ENCODE measurements around the gene ANXA2.
"Not testable (repeated sequence)": the region's sequence is repeated elsewhere in the genome, so short reads cannot be mapped to it uniquely, and the experiment has no call there.

Gene ANXA2

GRCh38 chr15:60370869-60371136, 27.0 kb downstream of the ANXA2 start:
- no peak for DNase-seq (ENCODE audit: low read depth in 2 of 2)

- DNase-seq (ENCODE audit: low read depth in 2 of 2), result no peak
Measured at GRCh38 chr15:60370105-60370868, 27.5 kb downstream of the ANXA2 start.

- no peak for DNase-seq (ENCODE audit: low read depth in 2 of 2)
Measured at GRCh38 chr15:60369696-60370095, 28.1 kb downstream of the ANXA2 start.

DNA sequence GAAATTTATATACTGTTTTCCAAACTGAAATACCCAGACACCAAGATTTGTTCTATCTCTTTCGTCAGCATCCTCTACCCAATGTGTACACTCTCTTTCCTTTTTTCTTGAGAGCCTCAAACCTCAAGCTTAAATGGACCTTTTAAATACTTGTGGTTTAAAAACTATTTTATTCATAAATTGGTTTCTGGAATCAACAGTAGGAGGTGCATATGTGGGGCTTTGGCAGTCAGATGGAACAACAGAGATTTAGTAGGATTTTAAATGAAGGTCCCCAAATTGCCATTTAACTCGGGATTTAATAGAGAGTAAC, 33.2 kb downstream of the ANXA2 start:
- no peak for DNase-seq (ENCODE audit: low read depth in 2 of 2)

DNA sequence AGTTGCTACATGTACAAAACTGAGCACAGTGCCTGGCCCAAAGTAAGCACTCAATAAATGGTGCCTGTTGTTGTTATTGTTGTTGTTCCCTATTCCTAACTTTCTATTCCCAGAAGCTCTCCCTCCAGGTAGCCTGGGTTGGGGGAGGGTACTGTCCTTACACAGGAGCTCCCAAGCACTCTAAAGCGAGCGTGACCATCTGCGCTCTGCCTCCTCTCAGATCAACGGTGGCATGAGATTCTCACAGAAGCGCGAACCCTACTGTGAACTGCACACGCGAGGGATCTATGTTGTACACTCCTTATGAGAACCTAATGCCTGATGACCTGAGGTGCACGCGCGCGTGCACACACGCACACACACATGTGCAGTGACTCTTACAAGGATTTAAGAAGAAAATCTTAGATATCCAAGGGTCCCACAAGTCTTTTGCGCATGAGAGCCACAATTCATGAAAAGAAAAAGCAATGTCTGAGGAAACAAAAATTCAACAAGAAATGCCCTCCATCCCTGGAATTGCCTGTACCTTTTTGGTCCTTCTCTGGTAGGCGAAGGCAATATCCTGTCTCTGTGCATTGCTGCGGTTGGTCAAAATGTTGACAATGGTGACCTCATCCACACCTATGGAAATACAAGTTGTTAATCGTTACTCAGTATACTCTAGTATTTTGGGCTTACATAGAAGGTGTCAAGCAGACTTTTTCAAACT, 33.7 kb downstream of the ANXA2 start:
- DNase-seq (ENCODE audit: low read depth in 2 of 2), result no peak

DNA sequence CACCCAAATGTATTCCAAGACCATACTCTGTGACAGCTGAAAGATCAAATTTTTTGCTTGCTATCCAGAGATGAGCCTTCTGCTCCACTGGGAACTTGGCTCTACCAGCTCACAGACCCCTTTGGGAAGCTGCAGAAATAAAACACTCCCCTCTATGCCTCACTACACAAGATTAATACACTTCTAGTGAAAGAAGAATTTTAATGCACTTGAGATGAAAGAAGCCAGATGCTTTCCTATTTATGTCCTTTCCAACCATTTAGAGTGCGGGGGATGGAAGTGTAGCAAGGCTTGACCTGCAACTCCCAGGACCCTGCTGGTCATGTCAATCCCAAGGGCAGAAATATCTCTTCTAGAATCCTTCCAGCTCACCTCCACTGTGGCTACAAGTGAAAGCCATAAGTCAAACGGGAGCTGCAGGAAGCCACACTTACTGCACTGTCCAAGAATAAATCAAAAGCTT, 34.7 kb downstream of the ANXA2 start:
- DNase-seq (ENCODE audit: low read depth in 2 of 2), result no peak

GRCh38 chr15:60362321-60363086, 35.3 kb downstream of the ANXA2 start:
- peak in 1 of 2 donors; percentile 13 for DNase-seq (ENCODE audit: low read depth in 2 of 2)

- not testable (repeated sequence) for DNase-seq (ENCODE audit: low read depth in 2 of 2)
Measured at GRCh38 chr15:60359738-60360137, 38.0 kb downstream of the ANXA2 start.

GRCh38 chr15:60358935-60359682, 38.7 kb downstream of the ANXA2 start:
- no peak for DNase-seq (ENCODE audit: low read depth in 2 of 2)

DNA sequence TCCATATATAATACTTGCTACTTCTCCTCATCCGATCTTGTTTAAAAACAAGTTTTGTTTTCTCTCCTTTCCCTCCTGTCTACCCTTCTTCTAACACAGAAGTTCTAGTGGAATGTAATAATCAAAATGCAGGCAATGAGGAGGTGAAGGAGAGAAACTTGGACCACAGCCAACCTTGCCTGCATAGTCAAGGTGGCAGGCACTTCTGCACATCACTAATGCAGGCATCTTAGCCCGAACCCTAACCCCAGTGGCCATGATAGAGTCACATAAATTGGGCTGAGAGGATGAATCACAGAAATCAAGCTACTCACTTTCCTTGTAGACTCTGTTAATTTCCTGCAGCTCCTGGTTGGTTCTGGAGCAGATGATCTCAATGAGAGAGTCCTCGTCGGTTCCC, 41.0 kb downstream of the ANXA2 start:
- no peak for DNase-seq (ENCODE audit: low read depth in 2 of 2)

DNA sequence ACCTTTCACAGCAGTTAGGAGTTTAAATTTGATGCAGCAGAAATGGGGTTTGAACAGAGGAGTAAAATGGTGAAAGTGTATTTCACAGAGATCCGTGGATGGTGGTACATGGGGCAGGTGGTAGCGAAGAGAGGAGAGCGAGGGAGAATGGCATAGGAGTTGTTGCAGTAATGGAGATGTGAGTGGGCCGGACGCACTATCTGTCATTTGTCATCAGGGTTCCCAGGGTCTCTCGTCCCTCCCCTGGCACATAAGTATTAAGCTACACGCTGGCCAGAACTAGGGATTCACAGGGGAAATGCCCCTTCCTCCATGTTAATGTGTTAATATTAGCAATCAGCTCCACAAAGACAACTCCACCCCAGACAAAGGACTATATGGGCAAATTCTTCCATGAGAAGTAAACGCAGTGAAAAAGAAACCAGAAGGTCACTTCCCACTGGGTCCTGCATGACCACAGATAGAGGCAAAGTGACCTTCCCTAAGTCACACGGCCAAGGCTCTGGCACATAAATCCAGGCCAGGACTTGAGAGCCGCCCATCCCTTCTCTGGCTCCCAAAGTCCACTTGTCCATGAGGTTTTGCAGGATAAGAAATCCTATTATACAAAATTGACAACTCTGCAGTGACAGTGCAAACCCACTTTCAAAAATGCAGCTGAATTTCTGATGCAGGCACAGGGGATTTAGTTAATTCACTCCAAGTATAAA, 42.5 kb downstream of the ANXA2 start:
- DNase-seq (ENCODE audit: low read depth in 2 of 2), result no peak

GRCh38 chr15:60353245-60353920, 44.4 kb downstream of the ANXA2 start:
- no peak for DNase-seq (ENCODE audit: low read depth in 2 of 2)

GRCh38 chr15:60352525-60352924, 45.3 kb downstream of the ANXA2 start:
- no peak for DNase-seq (ENCODE audit: low read depth in 2 of 2)

GRCh38 chr15:60351066-60351465, 46.7 kb downstream of the ANXA2 start:
- DNase-seq (ENCODE audit: low read depth in 2 of 2), result no peak

- DNase-seq (ENCODE audit: low read depth in 2 of 2), result no peak
Measured at GRCh38 chr15:60350108-60350507, 47.7 kb downstream of the ANXA2 start.

DNA sequence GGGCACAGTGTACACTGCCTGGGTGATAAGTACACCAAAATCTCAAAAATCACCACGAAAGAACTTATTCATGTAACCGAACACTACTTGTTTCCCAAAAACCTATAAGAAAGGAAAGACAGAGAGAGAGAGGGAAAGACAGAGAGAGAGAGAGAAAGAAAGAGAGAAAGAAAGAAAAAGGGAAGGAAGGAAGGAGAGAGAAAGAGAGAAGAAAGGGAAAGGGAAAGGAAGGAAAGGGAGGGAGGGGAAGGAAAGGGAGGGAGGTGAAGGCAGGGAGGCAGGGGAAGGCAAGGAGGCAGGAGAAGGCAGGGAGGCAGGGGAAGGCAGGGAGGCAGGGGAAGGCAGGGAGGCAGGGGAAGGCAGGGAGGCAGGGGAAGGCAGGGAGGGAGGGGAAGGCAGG, 48.2 kb downstream of the ANXA2 start:
- DNase-seq (ENCODE audit: low read depth in 2 of 2), result no peak

DNA sequence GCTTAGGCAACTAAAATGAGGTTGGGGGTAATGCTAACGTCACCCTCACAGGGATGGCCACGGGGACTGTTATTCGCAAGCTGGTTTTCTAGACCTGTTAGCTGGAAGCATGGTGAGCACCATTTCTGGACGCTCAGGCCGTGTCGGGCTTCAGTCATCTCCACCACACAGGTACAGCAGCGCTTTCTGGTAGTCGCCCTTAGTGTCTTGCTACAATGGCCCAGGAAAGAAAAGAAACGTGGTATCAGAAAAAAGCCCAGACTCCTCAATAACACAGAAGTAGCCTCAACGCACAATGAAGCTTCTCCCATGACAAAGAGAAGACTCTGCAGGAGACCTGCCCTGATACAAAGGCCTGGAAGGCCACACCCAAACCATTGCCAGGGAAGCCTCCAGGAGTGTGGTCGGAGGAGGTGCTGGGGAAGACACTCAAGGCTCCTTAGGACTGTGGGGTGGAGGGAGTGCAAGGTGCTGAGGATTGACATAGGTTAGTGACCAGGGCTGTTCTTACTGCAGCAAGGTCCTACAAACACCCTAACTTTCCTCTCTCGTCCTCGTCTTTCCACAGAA, 50.2 kb downstream of the ANXA2 start:
- DNase-seq (ENCODE audit: low read depth in 2 of 2), result no peak

- DNase-seq (ENCODE audit: low read depth in 2 of 2), result no peak
Measured at GRCh38 chr15:60346653-60347052, 51.1 kb downstream of the ANXA2 start.

- DNase-seq (ENCODE audit: low read depth in 2 of 2), result no peak
Measured at GRCh38 chr15:60346077-60346476, 51.7 kb downstream of the ANXA2 start.

DNA sequence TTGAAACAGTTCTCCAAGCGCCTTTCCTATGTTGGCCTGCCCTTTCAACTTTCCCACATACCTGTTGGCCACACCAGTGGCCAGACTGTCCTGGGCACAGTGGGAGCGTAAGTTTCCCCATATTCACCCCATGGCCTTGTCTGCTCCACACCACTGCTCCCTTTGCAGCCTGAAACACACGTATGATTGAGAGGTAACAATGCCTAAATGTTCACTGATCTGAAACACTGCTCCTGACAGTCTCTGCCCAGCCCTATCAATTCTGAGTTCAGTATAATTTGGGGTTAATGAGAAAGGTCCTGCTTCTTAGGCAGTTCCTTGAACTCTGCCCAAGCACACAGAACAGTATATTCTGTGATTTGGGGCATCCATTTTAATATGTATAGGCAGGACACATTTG, 52.2 kb downstream of the ANXA2 start:
- DNase-seq (ENCODE audit: low read depth in 2 of 2), result no peak

- DNase-seq (ENCODE audit: low read depth in 2 of 2), result no peak
Measured at GRCh38 chr15:60344987-60345386, 52.8 kb downstream of the ANXA2 start.

Measured in activated CD8-positive, alpha-beta memory T cell treated with anti-CD3 and anti-CD28 coated beads for 4 hours (primary cell).